PC-9 (cell line): ENCODE data around the gene STAG2. TPM values are rescaled to one million over a fixed set of nuclear protein-coding genes. Genes with fewer than 3 reads are reported as not detected.
"Not testable (repeated sequence)": the region's sequence is repeated elsewhere in the genome, so short reads cannot be mapped to it uniquely, and the experiment has no call there.

Source experiments
- BruUV-seq: library from RNA; stranded (reverse); fragments of 400-500 nt; replicated peaks from 2 replicates; lab custom pipeline; 2021; lab: Mats Ljungman, UMichigan
- CTCF ChIA-PET: fragments of 300-600 bp; sonication (Branson Sonifier 250); formaldehyde crosslinking; loops from one replicate; lab custom pipeline; 2022; ENCODE audit warnings: antibody characterized with exemption; lab: Charles Lee
- POLR2A ChIA-PET: fragments of 300-600 bp; sonication (Branson Sonifier 250); formaldehyde crosslinking; loops from one replicate; lab custom pipeline; 2022; ENCODE audit warnings: antibody characterized with exemption; ENCODE audit not compliant: unreplicated experiment; lab: Charles Lee
- DNase-seq, 2 experiments: peaks; one replicate each; pipeline versions ENCODE4 v3.0.0 to v3.0.0-alpha.2; 2015 to 2022; ENCODE audit warnings: mixed read lengths in 1 of 2
- H2AFZ ChIP-seq: fragments of 200-600 bp; sonication (generic); 2 replicates; pipeline ENCODE4 v1.8.1; 2017; ENCODE audit warnings: antibody characterized with exemption
- H3F3A ChIP-seq: fragments of 200-600 bp; sonication (generic); 2 replicates; pipeline ENCODE4 v1.8.1; 2017; ENCODE audit warnings: antibody characterized with exemption, mild to moderate bottlenecking, low read depth; ENCODE audit not compliant: insufficient read depth
- H3K27ac ChIP-seq: fragments of 200-600 bp; sonication (generic); 2 replicates; pipeline ENCODE4 v1.6.1; 2016; ENCODE audit warnings: mixed run types
- H3K27me3 ChIP-seq: fragments of 200-600 bp; sonication (generic); 2 replicates; pipeline ENCODE4 v1.6.1; 2016; ENCODE audit warnings: low read depth, mixed run types; ENCODE audit not compliant: insufficient read depth
- H3K36me3 ChIP-seq: fragments of 200-600 bp; sonication (generic); 2 replicates; pipeline ENCODE4 v1.6.1; 2016; ENCODE audit warnings: low read depth, mixed run types
- H3K4me1 ChIP-seq: fragments of 200-600 bp; sonication (generic); replicated peaks from 2 replicates; pipeline ENCODE4 v1.6.1; 2016; ENCODE audit warnings: mixed run types; ENCODE audit not compliant: insufficient read depth
- H3K4me2 ChIP-seq: fragments of 200-600 bp; sonication (generic); 2 replicates; pipeline ENCODE4 v1.6.1; 2017; ENCODE audit warnings: mixed run types
- H3K4me3 ChIP-seq: fragments of 200-600 bp; sonication (generic); 2 replicates; pipeline ENCODE4 v1.6.1; 2016; ENCODE audit warnings: mixed run types
- H3K79me2 ChIP-seq: fragments of 200-600 bp; sonication (generic); 2 replicates; pipeline ENCODE4 v1.6.1; 2017; ENCODE audit warnings: low read depth, mixed run types
- H3K9me2 ChIP-seq: fragments of 200-600 bp; sonication (generic); 2 replicates; pipeline ENCODE4 v1.8.1; 2017; ENCODE audit warnings: mild to moderate bottlenecking; ENCODE audit not compliant: insufficient read depth
- H3K9me3 ChIP-seq: fragments of 200-600 bp; sonication (generic); 2 replicates; pipeline ENCODE4 v1.8.1; 2016; ENCODE audit warnings: low read depth; ENCODE audit not compliant: insufficient read depth
- H4K20me1 ChIP-seq: fragments of 200-600 bp; sonication (generic); 2 replicates; pipeline ENCODE4 v1.8.1; 2017; ENCODE audit not compliant: insufficient read depth
- EZH2 ChIP-seq: fragments of 200-600 bp; sonication (generic); IDR thresholded peaks from 2 replicates; pipeline ENCODE4 v1.8.0; 2017; ENCODE audit warnings: antibody characterized with exemption, low read depth
- intact Hi-C: fragments of 100-400 bp; cut with micrococcal nuclease; formaldehyde crosslinking; loops from one replicate; pipeline ENCODE4 v1.10.0; 2022; ENCODE audit not compliant: unreplicated experiment
- total RNA-seq: library from RNA; stranded (reverse); gene quantifications from 2 replicates; pipeline ENCODE4 v1.2.3, GENCODE V29; 2021
- TF ChIP-seq, protein P1 (sequence below): fragments of 200-600 bp; sonication (generic); conservative IDR thresholded peaks from 2 replicates; pipeline ENCODE4 v1.6.1; 2017; ENCODE audit warnings: mixed run types, antibody characterized with exemption, mild to moderate bottlenecking, moderate library complexity

STAG2 gene
- total RNA-seq, 1 experiment from 2014 or later, result 108 TPM

DNA sequence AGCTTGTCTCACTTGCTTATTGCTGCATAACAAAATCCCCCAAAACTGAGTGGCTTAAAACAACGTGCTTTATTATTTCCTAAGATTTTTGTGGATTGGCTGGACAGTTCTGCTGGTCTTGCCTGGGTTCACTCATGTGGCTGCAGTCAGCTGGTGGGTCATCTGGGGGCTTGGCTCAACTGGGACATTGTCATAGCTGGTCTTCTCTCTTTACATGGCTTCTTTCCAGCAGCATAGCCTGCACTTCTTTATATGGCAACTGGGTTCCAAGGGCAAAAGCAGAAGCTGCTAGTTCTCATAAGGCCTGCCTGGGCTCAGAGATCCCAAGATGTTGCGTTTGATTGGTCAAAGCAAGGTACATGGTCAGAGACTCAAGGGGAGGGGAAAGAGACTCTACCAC lies 33.7 kb upstream of the STAG2 start:
- H3F3A ChIP-seq, result no peaks in the 10 kb centered on the region; the same call in 1 of the 2 replicates
- H3K4me2 ChIP-seq, result no peak overlapping the region
- H4K20me1 ChIP-seq, result no peaks in the 10 kb centered on the region
- H3K79me2 ChIP-seq, result no peaks in the 10 kb centered on the region
- no peaks in the 10 kb centered on the region for H3K4me1 ChIP-seq
- intact Hi-C loops, result no loop called here
- H3K4me3 ChIP-seq, result no peak overlapping the region
- ChIA-PET POLR2A (no interaction called here), CTCF (interaction anchor here (0.5 kb wide), 1 partner anchor 11 kb away, joined by 3 read pairs; no protein-coding TSS in a partner anchor)
- H3K27me3 ChIP-seq, result no peaks in the 10 kb centered on the region
- no peaks in the 10 kb centered on the region for H3K36me3 ChIP-seq
- H3K27ac ChIP-seq, result no peak overlapping the region
- H3K9me3 ChIP-seq, result no peaks in the 10 kb centered on the region
- H3K9me2 ChIP-seq, result no peaks in the 10 kb centered on the region
- no peak for DNase-seq
- TF ChIP-seq EZH2, result no peak
- TF ChIP-seq, protein P1, sequence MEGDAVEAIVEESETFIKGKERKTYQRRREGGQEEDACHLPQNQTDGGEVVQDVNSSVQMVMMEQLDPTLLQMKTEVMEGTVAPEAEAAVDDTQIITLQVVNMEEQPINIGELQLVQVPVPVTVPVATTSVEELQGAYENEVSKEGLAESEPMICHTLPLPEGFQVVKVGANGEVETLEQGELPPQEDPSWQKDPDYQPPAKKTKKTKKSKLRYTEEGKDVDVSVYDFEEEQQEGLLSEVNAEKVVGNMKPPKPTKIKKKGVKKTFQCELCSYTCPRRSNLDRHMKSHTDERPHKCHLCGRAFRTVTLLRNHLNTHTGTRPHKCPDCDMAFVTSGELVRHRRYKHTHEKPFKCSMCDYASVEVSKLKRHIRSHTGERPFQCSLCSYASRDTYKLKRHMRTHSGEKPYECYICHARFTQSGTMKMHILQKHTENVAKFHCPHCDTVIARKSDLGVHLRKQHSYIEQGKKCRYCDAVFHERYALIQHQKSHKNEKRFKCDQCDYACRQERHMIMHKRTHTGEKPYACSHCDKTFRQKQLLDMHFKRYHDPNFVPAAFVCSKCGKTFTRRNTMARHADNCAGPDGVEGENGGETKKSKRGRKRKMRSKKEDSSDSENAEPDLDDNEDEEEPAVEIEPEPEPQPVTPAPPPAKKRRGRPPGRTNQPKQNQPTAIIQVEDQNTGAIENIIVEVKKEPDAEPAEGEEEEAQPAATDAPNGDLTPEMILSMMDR, result no peak
- no TSS peak for BruUV-seq
- H2AFZ ChIP-seq, result no peak overlapping the region

DNA sequence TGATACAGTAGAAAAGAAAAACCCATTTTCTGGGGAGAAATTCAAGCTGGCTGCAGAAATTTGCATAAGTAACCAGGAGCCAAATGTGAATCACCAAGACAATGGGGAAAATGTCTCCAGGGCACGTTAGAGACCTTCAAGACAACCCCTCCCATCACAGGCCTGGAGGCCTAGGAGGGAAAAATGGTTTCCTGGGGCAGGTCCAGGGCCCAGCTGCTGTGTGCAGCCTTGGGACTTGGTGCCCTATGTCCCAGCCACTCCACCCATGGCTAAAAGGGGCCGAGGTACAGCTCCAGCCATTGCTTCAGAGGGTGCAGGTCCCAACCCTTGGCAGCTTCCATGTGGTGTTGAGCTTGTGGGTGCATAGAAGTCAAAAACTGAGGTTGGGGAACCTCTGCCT lies 29.5 kb upstream of the STAG2 start:
- not testable (repeated sequence) for BruUV-seq, H2AFZ ChIP-seq

DNA sequence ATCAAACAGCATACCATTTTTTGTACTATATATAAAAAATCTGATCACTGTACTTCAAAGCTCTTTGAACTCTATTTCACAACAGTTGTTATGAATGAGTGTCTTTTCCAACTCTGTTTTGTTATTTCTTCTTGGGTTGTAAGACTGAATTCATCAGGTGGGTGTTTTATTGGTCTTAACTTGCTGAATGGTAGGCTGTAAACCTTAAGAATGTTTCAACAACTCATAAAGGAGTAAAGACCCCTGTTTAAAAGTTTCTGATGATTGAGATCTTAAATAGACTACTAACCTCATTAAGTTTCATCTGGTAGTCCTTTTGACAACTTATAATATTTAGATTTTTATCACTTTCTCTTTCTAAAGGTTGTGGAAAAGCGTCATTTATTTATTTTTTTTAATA lies 18.4 kb upstream of the STAG2 start:
- TF ChIP-seq, protein P1, result no peak
- TF ChIP-seq EZH2, result no peak
- intact Hi-C loops, result no loop called here
- H3K4me1 ChIP-seq, result no peaks in the 10 kb centered on the region

More for the DNA sequence above, 29.5 kb upstream of the STAG2 start:
- H3K36me3 ChIP-seq, H3K4me2 ChIP-seq, H3K27me3 ChIP-seq, H4K20me1 ChIP-seq, H3K79me2 ChIP-seq, H3K4me1 ChIP-seq, H3K27ac ChIP-seq, H3K9me2 ChIP-seq, POLR2A ChIA-PET, H3K4me3 ChIP-seq, H3F3A ChIP-seq, H3K9me3 ChIP-seq, intact Hi-C loops, CTCF ChIA-PET, DNase-seq: not testable (repeated sequence)

DNA sequence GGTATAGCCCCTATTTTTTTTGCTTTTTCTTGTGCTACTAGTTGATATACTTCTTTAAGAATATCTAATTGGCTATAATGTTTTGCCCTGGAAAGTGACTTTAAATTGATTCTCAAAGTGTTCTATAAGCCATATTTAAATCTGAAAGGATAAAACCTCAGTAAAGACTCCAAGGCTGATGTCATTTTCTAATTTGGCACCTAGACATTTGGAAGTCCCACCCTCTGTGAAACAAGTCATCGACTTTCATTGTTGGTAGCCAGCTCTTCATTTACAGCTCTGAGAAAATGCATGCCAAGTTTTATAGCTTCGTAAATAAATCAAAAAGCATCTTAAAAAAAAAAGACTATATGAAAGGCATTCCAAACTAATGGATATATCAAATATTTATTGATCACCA lies 18.0 kb upstream of the STAG2 start:
- CTCF ChIA-PET, result no interaction called here
- H3F3A ChIP-seq, result peaks cover 9% of the 10 kb centered on the region; the same call in 1 of the 2 replicates
- no peaks in the 10 kb centered on the region for H3K9me2 ChIP-seq
- H2AFZ ChIP-seq, result no peak overlapping the region
- intact Hi-C loops, result no loop called here
- no peak overlapping the region for H3K27ac ChIP-seq
- no peaks in the 10 kb centered on the region for H3K36me3 ChIP-seq
- TF ChIP-seq, protein P1, result no peak
- TF ChIP-seq EZH2, result no peak
- H3K9me3 ChIP-seq, result no peaks in the 10 kb centered on the region
- no peaks in the 10 kb centered on the region for H3K4me1 ChIP-seq
- no TSS peak for BruUV-seq
- H3K79me2 ChIP-seq, result no peaks in the 10 kb centered on the region
- DNase-seq, result no peak
- H4K20me1 ChIP-seq, result no peaks in the 10 kb centered on the region
- POLR2A ChIA-PET, result no interaction called here
- no peak overlapping the region for H3K4me3 ChIP-seq
- no peaks in the 10 kb centered on the region for H3K27me3 ChIP-seq
- no peak overlapping the region for H3K4me2 ChIP-seq

More for the DNA sequence above, 18.4 kb upstream of the STAG2 start:
- no peak overlapping the region for H3K27ac ChIP-seq
- H3K79me2 ChIP-seq, result no peaks in the 10 kb centered on the region
- H3K4me2 ChIP-seq, result no peak overlapping the region
- H2AFZ ChIP-seq, result no peak overlapping the region
- no peaks in the 10 kb centered on the region for H3K9me2 ChIP-seq
- no peak for DNase-seq
- no TSS peak for BruUV-seq
- POLR2A ChIA-PET, result no interaction called here
- H3K9me3 ChIP-seq, result no peaks in the 10 kb centered on the region
- no peak overlapping the region for H3K4me3 ChIP-seq
- H3K27me3 ChIP-seq, result no peaks in the 10 kb centered on the region
- no peaks in the 10 kb centered on the region for H4K20me1 ChIP-seq
- H3K36me3 ChIP-seq, result no peaks in the 10 kb centered on the region
- peaks cover 9% of the 10 kb centered on the region; the same call in 1 of the 2 replicates for H3F3A ChIP-seq
- CTCF ChIA-PET, result no interaction called here
